ENCODE results near the gene MTRF1.

MTRF1 gene

DNA sequence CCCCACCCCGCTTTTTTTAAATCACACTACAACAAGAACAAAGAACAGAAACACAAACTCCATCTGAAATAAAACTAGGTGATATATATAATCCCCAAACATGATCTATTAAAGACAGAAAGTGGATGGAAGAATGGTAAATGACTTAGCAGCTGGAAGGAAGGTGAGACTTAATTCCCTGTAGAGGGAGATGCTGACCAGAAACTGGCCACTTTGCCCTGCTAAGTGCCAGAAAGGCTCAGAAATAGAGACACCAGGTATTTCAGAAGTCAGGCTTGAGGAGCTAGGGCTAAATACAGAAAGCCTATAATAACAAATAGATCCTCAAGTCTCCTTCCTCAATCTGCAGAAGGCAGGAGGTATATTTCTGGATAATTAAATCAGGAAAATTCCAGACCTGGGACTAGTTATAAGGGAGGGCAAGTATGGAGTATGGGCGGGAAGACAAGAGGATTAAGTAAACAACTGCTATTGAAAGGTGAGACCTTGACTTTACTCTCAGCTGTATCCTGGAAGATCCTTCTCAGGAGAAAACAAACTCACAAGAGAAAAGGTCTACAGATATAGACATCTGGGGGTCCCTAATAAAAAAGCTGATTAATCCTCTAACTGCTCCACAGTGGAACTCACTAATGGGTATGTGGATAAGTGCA lies 32.2 kb downstream of the MTRF1 start:
- TF ChIP-seq, protein P1, sequence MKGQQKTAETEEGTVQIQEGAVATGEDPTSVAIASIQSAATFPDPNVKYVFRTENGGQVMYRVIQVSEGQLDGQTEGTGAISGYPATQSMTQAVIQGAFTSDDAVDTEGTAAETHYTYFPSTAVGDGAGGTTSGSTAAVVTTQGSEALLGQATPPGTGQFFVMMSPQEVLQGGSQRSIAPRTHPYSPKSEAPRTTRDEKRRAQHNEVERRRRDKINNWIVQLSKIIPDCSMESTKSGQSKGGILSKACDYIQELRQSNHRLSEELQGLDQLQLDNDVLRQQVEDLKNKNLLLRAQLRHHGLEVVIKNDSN (IDR thresholded peaks at IDR 0.05) = no peak
- TF ChIP-seq, protein P2, sequence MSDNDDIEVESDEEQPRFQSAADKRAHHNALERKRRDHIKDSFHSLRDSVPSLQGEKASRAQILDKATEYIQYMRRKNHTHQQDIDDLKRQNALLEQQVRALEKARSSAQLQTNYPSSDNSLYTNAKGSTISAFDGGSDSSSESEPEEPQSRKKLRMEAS (IDR thresholded peaks at IDR 0.05) = no peak
- no peak for TF ChIP-seq TCF12 (IDR thresholded peaks at IDR 0.05; ENCODE audit: low read depth)
- no peak for TF ChIP-seq YY1 (IDR thresholded peaks at IDR 0.05; ENCODE audit: low read depth)
- TF ChIP-seq ZBTB7A (IDR thresholded peaks at IDR 0.05; ENCODE audit: low read depth) = no peak
- TF ChIP-seq TAF1 (IDR thresholded peaks at IDR 0.05; ENCODE audit: low read depth) = no peak
- TF ChIP-seq NFIC (IDR thresholded peaks at IDR 0.05) = no peak
- no peak for TF ChIP-seq CREB1 (IDR thresholded peaks at IDR 0.05; ENCODE audit: low read depth)
- TF ChIP-seq, protein P3, sequence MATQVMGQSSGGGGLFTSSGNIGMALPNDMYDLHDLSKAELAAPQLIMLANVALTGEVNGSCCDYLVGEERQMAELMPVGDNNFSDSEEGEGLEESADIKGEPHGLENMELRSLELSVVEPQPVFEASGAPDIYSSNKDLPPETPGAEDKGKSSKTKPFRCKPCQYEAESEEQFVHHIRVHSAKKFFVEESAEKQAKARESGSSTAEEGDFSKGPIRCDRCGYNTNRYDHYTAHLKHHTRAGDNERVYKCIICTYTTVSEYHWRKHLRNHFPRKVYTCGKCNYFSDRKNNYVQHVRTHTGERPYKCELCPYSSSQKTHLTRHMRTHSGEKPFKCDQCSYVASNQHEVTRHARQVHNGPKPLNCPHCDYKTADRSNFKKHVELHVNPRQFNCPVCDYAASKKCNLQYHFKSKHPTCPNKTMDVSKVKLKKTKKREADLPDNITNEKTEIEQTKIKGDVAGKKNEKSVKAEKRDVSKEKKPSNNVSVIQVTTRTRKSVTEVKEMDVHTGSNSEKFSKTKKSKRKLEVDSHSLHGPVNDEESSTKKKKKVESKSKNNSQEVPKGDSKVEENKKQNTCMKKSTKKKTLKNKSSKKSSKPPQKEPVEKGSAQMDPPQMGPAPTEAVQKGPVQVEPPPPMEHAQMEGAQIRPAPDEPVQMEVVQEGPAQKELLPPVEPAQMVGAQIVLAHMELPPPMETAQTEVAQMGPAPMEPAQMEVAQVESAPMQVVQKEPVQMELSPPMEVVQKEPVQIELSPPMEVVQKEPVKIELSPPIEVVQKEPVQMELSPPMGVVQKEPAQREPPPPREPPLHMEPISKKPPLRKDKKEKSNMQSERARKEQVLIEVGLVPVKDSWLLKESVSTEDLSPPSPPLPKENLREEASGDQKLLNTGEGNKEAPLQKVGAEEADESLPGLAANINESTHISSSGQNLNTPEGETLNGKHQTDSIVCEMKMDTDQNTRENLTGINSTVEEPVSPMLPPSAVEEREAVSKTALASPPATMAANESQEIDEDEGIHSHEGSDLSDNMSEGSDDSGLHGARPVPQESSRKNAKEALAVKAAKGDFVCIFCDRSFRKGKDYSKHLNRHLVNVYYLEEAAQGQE (IDR thresholded peaks at IDR 0.05; ENCODE audit: low read depth) = no peak
- TF ChIP-seq EP300 (IDR thresholded peaks at IDR 0.05; ENCODE audit: borderline replicate concordance) = no peak
- TF ChIP-seq EGR1 (IDR thresholded peaks at IDR 0.05) = no peak

DNA sequence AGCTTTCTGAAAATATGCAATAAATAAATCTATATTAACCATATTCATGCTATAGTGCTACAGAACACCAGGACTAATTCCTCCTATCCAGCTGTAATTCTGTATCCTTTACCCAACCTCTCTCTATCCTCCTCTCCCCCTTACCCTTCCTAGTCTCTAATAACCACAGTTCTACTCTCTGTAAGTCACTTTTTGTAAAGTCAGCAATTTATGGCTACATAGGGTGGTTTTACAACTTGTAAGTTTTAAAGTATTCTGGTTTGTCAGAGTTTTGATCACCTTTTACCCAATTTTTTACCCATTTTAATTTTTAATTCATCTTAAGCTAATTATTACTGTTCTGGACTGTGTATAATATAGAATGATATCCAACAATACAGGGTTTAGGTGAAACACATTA lies 34.0 kb downstream of the MTRF1 start:
- no peak for TF ChIP-seq CREB1 (IDR thresholded peaks at IDR 0.05; ENCODE audit: low read depth)
- TF ChIP-seq EP300 (IDR thresholded peaks at IDR 0.05; ENCODE audit: borderline replicate concordance) = no peak
- no peak for TF ChIP-seq EGR1 (IDR thresholded peaks at IDR 0.05)

DNA sequence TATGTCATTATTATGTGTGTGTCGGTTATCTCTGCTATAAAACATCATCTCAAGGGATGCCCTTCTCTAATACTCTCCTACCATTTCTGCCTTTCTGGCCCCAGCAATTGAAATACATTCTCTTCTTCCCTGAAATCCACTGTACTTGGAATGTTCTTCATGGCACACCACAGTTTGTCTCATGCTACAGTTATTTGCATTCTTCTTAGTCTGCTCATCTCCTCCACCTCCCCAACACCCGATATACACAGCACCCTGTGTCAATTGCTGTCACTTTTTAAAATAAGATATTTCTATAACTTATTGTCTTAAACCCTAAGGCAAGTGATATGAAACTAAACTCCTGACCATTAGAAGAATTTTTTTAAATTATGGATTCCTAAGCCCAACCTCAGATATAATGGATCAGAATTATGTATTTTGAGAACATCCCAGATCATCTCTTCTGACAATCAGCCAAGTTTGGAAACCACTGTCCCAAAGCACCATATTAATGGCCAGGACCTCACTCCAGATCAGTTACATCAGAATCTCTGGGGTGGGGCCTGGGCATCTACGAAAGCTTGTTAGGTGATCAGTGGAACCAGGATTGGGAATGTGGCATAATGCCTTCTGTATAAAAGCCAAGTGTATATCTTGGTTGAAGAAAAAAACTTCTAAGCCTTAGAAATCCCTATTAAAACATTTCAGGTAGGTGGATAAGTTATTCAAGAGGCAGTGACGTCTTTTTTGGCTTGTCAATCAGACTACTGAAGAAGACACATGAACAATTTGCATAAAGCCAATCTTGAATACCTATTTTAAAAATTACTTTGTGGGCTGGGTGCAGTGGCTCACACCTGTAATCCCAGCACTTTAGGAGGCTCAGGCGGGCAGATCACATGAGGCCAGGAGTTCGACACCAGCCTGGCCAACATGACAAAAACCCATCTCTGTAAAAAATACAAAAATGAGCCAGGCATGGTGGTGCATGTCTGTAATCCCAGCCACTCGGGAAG lies 39.0 kb downstream of the MTRF1 start:
- TF ChIP-seq, protein P3 (IDR thresholded peaks at IDR 0.05; ENCODE audit: low read depth) = no peak
- no peak for TF ChIP-seq TAF1 (IDR thresholded peaks at IDR 0.05; ENCODE audit: low read depth)
- TF ChIP-seq NFIC (IDR thresholded peaks at IDR 0.05) = no peak
- TF ChIP-seq FOXM1 (IDR thresholded peaks at IDR 0.05; ENCODE audit: borderline replicate concordance, low read depth) = no peak
- no peak for TF ChIP-seq EGR1 (IDR thresholded peaks at IDR 0.05)
- no peak for TF ChIP-seq EP300 (IDR thresholded peaks at IDR 0.05; ENCODE audit: borderline replicate concordance)
- TF ChIP-seq, protein P1 (IDR thresholded peaks at IDR 0.05) = no peak
- TF ChIP-seq CREB1 (IDR thresholded peaks at IDR 0.05; ENCODE audit: low read depth) = no peak
- TF ChIP-seq RAD21 (IDR thresholded peaks at IDR 0.05; ENCODE audit: low read depth) = no peak
- TF ChIP-seq ZBTB7A (IDR thresholded peaks at IDR 0.05; ENCODE audit: low read depth) = no peak
- TF ChIP-seq, protein P2 (IDR thresholded peaks at IDR 0.05) = no peak
- no peak for TF ChIP-seq YY1 (IDR thresholded peaks at IDR 0.05; ENCODE audit: low read depth)
- no peak for TF ChIP-seq TEAD4 (IDR thresholded peaks at IDR 0.05)
- no peak for TF ChIP-seq TCF12 (IDR thresholded peaks at IDR 0.05; ENCODE audit: low read depth)

DNA sequence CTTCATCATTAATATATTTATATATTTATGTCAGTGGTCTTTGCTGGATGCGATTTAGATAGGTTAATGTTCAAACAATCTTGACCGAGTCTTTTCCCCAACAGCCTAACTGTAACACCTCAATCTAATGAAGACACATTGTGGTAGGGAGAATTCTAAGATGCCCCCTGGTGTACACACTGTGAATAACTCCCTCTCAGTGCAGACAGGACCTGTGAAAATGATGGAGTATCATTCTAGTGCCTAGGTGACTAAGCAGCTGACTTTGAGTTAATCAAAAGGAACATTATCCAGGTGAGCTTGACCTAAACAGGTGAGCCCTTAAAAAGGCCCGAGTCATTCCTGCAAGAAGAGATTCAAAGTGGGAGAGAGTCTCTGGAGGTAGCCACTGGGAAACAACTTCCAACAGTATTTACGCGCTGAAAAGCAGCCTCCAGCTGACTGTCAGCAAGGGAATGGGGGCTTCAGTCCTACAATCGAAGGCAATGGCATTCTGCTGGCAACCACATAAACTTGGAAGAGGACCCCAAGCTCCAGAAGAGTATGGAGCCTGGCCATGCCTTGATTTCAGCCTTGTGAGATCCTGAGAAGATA lies 41.0 kb downstream of the MTRF1 start:
- TF ChIP-seq FOXM1 (IDR thresholded peaks at IDR 0.05; ENCODE audit: borderline replicate concordance, low read depth) = no peak
- TF ChIP-seq, protein P1 (IDR thresholded peaks at IDR 0.05) = no peak
- 0 out of 2 replicates have a peak, but pooled peaks have one; percentile 10 for TF ChIP-seq TEAD4 (IDR thresholded peaks at IDR 0.05)
- TF ChIP-seq NFIC (IDR thresholded peaks at IDR 0.05) = no peak
- TF ChIP-seq TAF1 (IDR thresholded peaks at IDR 0.05; ENCODE audit: low read depth) = no peak
- TF ChIP-seq RAD21 (IDR thresholded peaks at IDR 0.05; ENCODE audit: low read depth) = peak; percentile 66
- no peak for TF ChIP-seq ZBTB7A (IDR thresholded peaks at IDR 0.05; ENCODE audit: low read depth)

DNA sequence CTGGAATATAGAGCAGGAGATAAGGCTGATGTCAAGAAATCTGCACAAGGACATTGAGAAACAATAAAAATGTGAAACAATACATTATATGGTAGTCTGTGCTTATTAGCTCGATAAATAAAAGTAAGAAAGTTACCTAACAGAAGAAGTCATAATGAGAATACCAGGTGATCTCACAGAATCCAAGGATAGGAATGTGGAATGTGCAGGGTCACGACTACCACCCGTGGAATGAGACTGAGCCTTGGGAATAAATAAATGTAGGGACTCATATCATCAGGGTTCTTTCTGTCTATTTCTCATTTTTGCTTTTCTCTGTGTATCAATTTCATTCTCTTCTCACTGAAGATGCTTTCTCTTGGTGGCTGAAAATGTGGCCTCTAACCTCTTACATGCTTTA lies 43.0 kb downstream of the MTRF1 start:
- TF ChIP-seq FOXM1 (IDR thresholded peaks at IDR 0.05; ENCODE audit: borderline replicate concordance, low read depth) (no peak), ZBTB7A (IDR thresholded peaks at IDR 0.05; ENCODE audit: low read depth) (no peak), YY1 (IDR thresholded peaks at IDR 0.05; ENCODE audit: low read depth) (no peak), RAD21 (IDR thresholded peaks at IDR 0.05; ENCODE audit: low read depth) (no peak), EP300 (IDR thresholded peaks at IDR 0.05; ENCODE audit: borderline replicate concordance) (no peak), CREB1 (IDR thresholded peaks at IDR 0.05; ENCODE audit: low read depth) (no peak), TAF1 (IDR thresholded peaks at IDR 0.05; ENCODE audit: low read depth) (no peak), TEAD4 (IDR thresholded peaks at IDR 0.05) (no peak), EGR1 (IDR thresholded peaks at IDR 0.05) (no peak), TCF12 (IDR thresholded peaks at IDR 0.05; ENCODE audit: low read depth) (no peak), NFIC (IDR thresholded peaks at IDR 0.05) (no peak), CEBPB (IDR thresholded peaks at IDR 0.05) (no peak)
- TF ChIP-seq, protein P2 (IDR thresholded peaks at IDR 0.05) = no peak
- TF ChIP-seq, protein P3 (IDR thresholded peaks at IDR 0.05; ENCODE audit: low read depth) = no peak
- TF ChIP-seq, protein P1 (IDR thresholded peaks at IDR 0.05) = no peak
